Medulla oblongata (tissue), 1 donor: ENCODE measurements around the gene ABHD17B.
"Not testable (repeated sequence)": the region's sequence is repeated elsewhere in the genome, so short reads cannot be mapped to it uniquely, and the experiment has no call there.

Experiments used
- DNase-seq: peaks from one replicate; pipeline ENCODE4 v3.0.0-alpha.2; 2015; ENCODE audit errors: extremely low spot score

ABHD17B gene

GRCh38 chr9:71916834-71917534 is 6.0 kb upstream of the ABHD17B start:
- DNase-seq = no peak

GRCh38 chr9:71915495-71915894 is 4.5 kb upstream of the ABHD17B start:
- no peak for DNase-seq

DNA sequence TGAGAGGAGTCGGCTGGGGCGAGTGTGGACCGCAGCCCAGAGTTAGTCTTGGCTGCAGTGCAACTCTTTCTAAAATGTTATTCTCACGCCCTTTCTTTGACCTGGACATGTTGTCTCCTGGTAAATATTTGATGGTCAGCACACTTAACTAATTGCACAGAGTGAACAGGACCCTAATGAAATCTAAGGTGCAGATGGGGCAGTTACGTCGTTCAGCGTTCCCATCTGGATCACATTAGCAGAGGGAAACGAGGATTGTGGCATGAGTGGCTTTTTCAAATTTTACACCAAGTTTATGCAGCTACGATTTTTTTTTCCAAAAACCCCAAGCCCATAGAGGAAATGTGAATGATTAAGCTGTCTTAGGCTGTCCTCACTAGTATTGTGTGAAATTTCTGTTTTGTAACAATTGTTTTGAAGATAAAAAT is 929 bp upstream of the ABHD17B start:
- no peak for DNase-seq

DNA sequence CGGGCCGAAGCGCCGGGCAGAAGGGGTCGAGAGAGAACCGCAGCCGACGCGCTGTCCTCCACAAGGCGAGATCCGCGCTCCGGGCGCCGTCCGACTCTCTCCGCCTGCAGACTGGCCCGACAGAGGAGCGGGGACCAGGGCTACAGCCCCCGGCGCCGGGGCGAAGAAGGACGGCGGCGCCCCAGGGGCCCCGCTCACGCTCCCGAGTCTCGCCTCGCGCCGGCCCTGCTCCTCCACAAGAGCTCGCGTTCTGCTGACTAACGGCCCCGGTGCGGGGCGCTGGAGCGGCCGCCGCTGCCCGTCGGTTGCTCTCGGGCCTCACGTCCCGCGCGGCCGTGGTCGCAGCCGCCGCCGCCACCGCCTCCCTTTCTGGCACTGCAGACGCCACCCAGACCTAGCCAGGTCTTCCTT is 338 bp downstream of the ABHD17B start:
- no peak for DNase-seq

DNA sequence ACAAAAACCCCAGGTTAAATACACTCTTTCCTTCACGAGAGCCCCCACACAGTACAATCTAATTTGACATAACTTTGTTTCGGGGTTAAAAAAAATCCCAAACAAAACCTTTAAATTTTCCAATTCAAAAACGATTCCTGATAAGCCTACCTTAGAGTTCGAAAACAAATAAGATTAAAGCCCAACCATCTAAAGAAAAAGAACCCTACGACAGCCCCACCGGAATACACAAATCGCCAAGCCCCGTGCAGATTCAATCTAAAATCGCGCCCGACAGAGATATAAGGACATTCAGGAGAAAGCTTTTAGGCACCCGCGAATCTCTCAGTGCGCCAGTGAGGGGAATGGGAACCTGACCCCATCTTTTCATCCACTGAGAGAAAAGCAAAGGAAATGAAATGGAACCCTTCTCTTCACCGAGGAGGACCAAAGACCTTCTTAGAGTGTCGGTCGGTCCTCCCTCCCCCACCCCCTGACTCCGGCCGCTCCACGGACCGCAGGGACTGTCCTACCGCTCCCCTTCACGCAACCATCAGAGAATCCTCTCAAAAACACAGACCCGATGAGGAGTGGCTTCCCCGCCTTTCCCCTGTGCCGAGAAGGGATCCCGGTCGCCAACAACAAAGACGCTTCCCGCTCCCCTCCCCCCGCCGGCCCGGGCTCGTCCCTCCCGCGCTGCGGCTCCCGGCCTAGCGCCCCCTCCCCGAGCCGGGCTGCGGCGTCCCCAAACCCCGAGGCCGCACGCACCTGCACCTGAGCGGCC is 925 bp downstream of the ABHD17B start:
- DNase-seq = peak; percentile 69

GRCh38 chr9:71908825-71909224 is 2.2 kb downstream of the ABHD17B start:
- peak; percentile 42 for DNase-seq

DNA sequence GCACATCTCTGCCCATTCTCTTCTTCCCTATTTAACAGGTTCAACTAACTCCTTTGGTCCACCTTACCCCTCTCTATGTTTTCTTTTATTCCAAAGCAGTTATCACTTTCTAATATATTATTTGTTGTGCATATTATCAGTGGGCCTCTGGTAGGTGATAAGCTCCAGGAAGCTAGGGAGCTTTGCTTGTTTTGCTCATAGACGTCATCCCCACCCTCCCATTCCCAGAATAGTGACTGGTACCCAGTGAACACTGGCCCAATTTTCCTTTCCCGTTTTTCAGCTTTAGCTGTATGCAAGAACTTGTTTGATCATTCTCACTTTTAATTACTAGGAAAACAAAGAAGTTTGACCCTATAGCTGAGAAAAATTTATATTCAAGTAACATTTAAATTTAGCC is 6.9 kb downstream of the ABHD17B start:
- no peak for DNase-seq

GRCh38 chr9:71901695-71902597 is 9.0 kb downstream of the ABHD17B start:
- DNase-seq = no peak

- DNase-seq = not testable (repeated sequence)
Measured at GRCh38 chr9:71898756-71899155, 12.2 kb downstream of the ABHD17B start.

DNA sequence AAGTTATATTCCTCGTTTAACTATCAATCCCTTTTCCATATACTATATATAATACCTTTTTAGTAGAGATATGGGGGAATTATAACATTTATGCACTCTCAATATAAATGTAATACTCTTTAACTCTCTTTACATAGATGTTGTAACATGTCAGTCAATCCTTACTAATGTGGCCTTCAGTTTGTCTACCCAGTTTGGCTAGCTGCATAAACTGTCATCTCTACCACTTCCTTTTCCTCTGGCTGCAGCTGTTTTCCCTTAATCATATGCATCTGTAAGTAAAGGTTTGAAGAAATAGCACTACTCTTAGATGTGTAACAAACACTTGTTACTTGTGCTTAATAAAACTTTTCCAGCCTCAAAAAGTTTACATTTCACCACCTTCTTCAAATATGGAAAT is 13.4 kb downstream of the ABHD17B start:
- no peak for DNase-seq

DNA sequence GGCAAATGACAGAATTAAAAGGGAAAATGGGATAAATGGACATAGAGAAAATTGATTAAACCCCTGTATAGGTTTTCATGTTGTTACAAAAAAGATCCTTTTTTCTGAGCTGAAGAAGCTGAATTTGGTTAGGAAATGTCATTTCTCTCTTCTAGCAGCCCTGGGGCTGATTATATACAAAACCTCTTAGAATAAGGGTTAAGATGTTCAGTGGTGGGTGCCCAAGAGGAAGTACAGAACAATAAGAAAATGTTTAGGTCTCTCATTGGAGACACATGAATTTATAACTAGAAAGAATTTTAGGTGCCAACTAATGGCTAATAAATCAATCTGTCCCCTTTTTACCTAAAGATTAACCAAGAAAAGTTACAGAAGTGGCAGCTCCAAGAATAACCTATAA is 14.2 kb downstream of the ABHD17B start:
- no peak for DNase-seq

GRCh38 chr9:71895955-71896354 is 15.0 kb downstream of the ABHD17B start:
- DNase-seq = no peak

DNA sequence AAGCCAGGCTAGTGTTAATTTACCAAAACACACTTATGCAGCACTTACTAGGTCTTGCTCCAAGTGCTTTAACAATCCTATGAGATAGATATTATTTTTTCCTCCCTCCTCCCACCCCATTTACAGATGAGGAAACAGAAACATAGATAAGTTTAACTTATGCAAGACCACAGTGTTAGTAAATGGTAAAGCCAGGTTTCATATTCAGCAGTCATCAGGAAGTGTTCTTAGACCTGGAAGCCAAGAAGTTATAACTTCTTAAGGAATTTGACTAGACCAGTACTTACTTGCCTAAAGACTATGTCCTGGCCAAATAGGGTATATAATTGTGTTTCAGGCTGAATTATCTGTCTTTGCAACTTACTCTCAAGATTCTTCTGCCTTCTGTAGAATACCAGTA is 15.9 kb downstream of the ABHD17B start:
- DNase-seq = no peak

- DNase-seq = no peak
Measured at GRCh38 chr9:71891557-71892189, 19.3 kb downstream of the ABHD17B start.

- DNase-seq = no peak
Measured at GRCh38 chr9:71890042-71890679, 20.8 kb downstream of the ABHD17B start.

DNA sequence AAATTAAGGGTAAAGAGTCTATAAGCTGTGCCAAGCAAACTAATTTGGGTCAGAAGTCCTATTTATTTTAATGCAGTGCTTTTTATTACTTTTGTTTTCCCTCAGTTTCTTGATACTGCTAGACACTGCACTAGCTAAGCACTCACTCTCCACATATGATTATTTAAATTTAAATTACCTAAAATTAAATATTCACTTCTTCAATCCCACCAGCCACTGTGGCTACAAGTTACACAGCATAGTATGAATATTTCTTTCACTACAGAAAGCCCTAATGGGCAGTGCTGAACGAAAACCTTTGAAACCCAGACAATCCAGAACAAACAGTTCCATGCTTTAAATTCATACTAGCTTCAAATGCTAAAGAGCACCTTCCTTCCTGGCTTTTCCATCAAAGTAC is 23.6 kb downstream of the ABHD17B start:
- no peak for DNase-seq

- no peak for DNase-seq
Measured at GRCh38 chr9:71886541-71886940, 24.5 kb downstream of the ABHD17B start.

GRCh38 chr9:71886015-71886414 is 25.0 kb downstream of the ABHD17B start:
- no peak for DNase-seq

DNA sequence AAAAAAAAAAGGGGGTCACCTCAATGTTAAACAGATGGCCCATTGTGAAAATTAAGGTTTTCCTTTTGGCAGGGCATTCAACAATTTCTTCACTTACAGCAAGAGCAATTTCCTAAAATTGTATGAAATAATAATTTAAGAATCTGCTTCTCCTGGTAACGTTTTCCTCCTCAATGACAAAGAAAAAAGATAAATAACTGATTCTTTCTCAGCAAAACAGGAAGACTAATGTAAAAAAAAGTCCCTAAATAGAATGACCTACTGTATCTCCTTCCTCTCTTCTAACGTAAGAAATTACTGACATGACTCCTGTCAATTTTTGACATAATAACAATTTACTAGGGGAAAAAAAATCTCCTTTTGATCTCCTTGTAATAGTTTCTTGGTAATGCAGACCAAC is 25.5 kb downstream of the ABHD17B start:
- DNase-seq = no peak

- no peak for DNase-seq
Measured at GRCh38 chr9:71884005-71884404, 27.0 kb downstream of the ABHD17B start.

DNA sequence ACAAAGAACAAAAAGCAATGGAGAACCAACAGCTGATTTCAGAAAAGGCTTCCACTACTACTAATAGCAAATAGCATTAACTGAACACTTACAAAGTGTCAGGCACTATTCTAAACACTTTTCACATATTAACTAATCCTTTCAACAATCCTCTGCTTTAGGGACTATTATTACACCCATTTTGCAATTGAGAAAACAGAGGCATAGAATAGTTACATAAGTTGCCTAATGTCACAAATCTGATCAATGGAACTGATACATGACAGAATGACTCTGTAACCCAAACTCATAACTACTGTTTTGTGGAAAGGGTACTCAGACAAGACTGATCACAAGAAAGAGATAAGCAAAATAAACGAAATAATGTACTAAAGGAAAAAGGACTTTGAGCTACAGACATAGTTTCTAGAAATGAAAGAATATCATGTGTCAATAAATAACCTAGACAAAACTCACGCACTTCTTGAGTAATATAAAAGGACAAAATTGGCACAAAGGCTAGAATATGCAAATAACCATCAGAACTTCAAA is 31.3 kb downstream of the ABHD17B start:
- DNase-seq = no peak
